Stimulated activated CD8-positive, alpha-beta memory T cell treated with anti-CD3 and anti-CD28 coated beads, Interleukin-15, amount 100 ng/mL, for 4 hours (primary cell): ENCODE data around the gene ACAA1.
"Not testable (repeated sequence)": the region's sequence is repeated elsewhere in the genome, so short reads cannot be mapped to it uniquely, and the experiment has no call there.

ENCODE experiments used
- DNase-seq, 2 donors: peaks; one replicate each; pipeline ENCODE4 v3.0.0-alpha.2; 2020; ENCODE audit warnings: low read depth in 2 of 2

Gene ACAA1

DNA sequence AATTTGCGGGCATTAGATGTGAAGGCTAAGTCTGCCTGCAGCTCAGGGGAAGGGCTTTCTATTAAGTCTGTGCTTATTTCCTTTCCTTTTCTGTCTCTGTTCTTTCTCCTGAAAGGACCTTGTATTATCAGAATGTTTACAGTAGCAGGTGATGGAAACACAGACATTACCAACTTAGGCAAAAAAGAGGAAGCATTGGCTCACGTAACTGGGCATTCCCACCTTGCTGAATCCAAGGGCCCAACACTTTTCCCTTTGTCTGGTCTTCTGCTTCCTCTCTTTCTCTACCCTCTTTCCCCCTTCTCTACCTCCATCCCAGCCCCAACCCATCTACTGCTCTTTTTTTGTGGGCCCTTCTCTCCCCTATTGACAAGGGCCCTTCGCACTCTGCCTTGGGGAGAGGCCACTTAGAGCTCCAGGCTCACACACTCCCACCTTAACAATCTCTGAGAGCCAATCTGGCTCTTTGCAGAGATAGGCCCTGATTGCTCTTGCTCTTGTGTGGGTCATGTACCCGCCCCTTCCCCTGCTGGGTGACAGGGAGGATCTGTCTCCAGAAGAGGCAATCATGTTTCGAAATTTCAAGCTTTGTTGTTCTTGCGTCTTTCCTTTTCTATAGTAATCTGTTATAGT is 35.0 kb downstream of the ACAA1 start:
- DNase-seq: no peak

DNA sequence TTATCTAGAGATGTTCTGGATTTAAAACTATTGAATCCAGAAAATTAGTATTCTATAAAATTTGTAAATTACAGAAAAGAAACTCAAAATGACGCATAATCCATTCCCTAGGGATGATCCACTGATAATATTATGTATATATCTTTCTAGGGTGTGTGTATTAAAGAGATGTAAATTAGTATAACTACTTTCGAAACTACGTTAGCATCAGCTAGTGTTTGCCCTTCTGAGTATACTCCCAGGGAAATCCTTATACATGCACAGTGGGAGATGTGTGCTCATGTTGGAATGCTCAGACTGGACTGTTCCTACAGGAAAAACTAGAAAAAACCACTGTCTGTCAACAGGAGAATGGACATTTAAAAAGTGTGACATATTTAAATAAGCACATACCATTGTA is 36.4 kb downstream of the ACAA1 start:
- no peak for DNase-seq

GRCh38 chr3:38099518-38099917 is 37.4 kb downstream of the ACAA1 start:
- no peak for DNase-seq

GRCh38 chr3:38098376-38098723 is 38.6 kb downstream of the ACAA1 start:
- DNase-seq: no peak

GRCh38 chr3:38097446-38098375 is 39.2 kb downstream of the ACAA1 start:
- DNase-seq: no peak

- DNase-seq: no peak
Observed at GRCh38 chr3:38095669-38096483, 41.1 kb downstream of the ACAA1 start.

DNA sequence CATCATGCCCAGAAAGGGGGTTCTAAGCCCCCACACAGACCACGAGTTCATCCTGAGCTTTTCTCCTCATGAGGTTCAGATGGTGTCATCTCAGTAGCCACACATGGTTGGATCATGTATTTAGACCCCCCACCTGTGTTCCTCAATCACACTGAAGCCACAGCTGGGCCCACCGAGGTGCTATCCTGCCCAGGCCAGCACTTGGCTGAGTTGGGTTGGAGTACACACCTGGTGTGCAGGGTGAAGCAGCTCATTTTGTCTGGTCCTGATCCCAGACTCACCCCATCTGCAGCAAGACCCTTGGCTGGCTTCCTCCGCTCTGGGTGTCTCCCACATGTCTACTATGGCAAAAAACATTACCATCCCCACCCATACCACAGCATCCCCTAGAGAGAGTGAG is 41.9 kb downstream of the ACAA1 start:
- no peak for DNase-seq

- DNase-seq: no peak
Observed at GRCh38 chr3:38090453-38090852, 46.5 kb downstream of the ACAA1 start.

GRCh38 chr3:38089163-38089562 is 47.8 kb downstream of the ACAA1 start:
- no peak for DNase-seq

DNA sequence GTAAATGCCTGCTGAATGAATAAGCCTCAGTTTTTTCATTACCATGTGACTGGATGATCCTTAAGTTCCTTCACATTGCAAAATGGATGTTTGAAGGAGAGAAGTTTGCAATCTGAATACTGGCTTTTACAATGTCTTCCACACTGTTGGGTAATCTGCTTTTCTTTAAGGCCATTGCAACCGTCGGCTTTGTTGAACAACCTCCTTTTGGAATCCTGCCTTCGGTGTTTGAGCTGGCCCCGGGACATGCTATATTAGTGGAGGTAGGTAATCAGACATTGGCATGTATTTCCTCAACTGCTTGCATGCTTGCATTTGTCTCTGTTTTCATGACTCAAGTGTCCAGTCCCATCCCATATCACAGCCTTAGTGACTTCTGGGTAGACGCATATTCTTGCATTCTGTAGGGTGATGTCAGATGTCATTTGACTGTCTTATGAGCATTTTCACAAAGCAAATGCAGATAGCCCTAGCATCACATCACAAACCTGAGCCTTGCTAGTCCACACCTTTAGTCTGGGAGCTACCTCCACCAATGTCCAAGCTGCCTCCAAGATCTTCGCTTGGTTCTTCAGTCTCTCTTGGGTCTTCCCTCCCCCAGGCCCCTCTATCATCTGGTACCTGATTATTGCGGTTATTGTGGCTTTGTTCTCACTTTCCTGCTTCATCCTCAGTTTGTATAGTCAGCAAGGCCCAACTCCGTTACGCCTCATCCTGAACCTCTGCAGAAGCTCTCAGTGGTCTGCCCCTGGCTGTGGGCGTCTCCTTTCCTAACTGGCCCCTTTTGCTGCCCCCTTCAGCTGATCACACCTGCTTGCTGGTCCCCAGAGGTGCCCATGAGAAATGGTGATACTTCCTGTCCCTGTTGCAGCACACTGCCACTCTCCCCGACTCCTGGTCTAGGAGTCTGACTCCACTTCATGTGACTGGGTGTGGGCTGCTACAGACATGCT is 48.5 kb downstream of the ACAA1 start:
- no peak for DNase-seq

GRCh38 chr3:38087278-38087677 is 49.6 kb downstream of the ACAA1 start:
- not testable (repeated sequence) for DNase-seq

DNA sequence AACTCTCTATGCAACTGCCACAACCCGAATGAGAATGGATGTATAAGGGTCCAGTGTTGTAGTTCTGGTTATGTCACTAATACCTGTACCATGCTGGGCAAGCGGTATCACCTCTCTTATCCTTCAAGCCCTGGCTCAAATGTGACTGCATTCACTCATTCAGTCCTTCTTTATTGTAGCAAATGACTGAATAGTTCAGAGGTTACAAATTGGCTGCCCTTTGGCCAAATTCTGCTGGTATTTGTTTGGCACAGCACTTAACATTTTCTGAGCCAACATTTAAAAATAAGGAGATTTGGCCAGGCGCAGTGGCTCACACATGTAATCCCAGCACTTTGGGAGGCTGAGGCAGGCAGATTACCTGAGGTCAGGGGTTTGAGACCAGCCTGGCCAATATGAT is 50.4 kb downstream of the ACAA1 start:
- no peak for DNase-seq

DNA sequence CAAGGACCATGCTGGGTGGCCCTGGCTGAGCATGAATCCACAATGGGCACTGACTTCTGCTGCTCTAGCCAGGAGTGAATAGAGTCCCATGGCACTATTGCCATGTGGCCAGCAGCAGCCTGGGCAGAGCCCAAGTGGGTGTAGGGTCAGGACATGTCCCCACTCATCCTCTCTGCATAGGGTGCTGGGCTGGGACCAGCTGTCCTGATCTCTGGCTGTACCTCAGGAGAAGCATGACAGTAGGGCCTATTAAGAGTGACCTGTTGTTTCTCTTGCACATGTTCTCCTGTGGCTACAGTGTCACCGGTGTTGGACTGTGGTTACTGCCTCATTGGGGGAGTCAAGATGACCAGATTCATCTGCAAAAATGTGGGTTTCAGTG is 51.0 kb downstream of the ACAA1 start:
- DNase-seq: no peak

- DNase-seq: no peak
Observed at GRCh38 chr3:38085311-38085942, 51.5 kb downstream of the ACAA1 start.

DNA sequence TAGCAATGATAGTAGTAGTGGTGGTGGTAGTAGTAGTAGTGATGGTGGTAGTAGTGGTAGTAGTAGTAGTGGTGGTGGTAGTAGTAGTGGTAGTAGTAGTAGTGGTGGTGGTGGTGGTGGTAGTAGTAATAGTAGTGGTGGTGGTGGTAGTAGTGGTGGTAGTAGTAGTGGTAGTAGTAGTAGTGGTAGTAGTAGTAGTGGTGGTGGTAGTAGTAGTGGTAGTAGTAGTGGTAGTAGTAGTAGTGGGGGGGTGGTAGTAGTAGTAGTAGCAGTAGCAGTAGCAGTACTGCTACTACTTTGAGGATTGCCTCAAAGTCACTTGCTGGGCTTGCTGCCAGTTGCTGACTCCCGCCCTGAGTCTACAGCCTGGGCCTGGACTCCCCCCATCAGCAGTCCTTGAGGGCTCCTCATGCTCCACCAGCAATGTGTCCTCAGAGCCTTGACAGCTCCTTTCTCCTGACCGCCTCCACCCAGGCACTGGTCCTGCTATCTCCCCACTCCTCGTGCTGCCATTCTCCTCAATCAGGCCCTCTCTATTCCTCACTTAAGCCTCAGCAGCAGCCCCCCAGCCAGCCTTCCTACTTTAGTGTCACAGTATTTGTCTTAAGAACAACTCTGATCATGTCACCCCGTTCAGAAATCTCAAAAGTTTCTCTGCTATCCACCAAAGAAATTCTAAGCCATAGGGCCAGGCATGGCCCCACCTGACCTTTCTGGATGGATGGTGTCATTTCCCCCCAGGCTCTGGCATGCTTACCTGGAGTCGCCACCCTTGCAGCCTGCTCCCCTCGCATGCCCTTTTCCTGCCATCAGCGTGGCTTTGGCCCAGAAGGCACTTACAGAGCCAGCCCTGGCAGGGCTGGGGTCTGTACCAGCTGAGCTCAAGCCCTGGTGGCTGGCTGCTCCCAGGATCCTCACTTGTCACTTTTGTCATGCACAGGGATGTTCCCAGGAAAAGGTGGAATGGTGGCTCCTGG is 52.3 kb downstream of the ACAA1 start:
- DNase-seq: no peak

GRCh38 chr3:38083871-38084333 is 53.0 kb downstream of the ACAA1 start:
- DNase-seq: no peak

DNA sequence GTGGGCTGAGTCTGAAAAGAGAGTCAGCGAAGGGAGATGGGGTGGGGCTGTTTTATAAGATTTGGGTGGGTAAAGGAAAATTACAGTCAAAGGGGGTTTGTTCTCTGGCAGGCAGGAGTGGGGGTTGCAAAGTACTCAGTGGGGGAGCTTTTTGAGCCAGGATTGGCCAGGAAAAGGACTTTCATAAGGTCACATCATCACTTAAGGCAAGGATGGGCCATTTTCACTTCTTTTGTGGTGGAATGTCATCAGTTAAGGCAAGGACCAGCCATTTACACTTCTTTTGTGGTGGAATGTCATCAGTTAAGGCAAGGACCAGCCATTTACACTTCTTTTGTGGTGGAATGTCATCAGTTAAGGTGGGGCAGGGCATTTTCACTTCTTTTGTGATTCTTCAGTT is 53.7 kb downstream of the ACAA1 start:
- DNase-seq: not testable (repeated sequence)

- DNase-seq: not testable (repeated sequence)
Observed at GRCh38 chr3:38082296-38082695, 54.6 kb downstream of the ACAA1 start.

DNA sequence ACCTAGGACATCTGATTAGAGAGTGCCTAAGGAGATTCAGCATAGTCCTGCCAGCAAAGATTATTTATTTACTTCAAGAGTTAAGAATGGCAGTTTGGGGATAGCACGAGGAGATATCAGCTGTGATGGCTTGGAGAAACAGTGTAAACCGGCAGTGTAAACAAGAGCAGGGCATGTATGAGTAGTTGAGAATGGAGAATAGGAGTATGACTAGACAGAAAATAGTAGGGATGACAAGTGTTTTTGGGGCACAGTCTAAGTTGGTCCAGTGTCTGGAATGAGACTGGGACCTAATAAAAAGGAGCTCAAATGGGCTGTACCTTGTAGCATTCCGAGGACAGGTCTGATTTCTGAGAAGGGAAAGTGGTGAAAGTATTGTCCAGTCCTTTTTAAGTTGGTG is 59.9 kb downstream of the ACAA1 start:
- not testable (repeated sequence) for DNase-seq
